Midbrain (tissue), 1 donor: ENCODE data around the gene KRTAP2-2.

ENCODE experiments used
- DNase-seq: peaks from one replicate; lab custom pipeline; 2025; lab: John Stamatoyannopoulos, UW

Gene KRTAP2-2

DNA sequence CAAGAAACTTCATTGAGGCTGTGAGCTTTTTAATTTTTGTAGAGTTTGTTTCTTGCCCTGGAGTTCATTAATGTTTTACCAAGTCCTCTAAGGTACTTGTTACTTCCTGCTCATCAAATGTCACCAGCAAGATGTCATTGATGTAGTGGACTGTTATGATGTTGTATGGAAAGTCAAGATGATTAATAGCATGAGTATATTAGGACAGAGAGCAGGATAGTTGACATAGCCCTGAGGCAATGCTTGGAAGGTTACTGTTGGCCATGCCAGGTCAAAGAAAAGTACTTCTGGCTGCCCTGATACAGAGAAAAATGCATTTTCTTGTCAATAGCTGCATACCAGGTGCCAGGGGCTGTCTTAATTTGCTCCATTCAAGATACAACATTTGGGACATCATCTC, 34.7 kb downstream of the KRTAP2-2 start:
- DNase-seq, result no peak

DNA sequence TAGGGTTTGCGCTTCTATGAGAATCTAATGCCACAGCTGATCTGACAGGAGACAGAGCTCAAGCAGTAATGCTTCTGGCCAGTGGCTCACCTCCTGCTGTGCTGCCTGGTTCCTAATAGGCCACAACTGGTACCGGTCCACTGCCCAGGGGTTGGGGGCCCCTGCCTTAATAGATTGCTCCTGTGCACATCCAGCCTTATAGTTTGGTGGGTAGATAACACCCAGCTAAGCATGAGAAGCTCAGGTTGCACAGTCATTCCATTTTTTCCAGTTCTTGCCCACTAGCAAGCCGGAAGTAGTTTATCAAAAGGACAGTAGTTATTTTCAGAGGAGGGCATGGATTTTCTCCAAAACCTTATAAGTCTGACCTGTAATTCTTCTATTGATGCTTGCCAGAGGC, 35.6 kb downstream of the KRTAP2-2 start:
- DNase-seq, result no peak

DNA sequence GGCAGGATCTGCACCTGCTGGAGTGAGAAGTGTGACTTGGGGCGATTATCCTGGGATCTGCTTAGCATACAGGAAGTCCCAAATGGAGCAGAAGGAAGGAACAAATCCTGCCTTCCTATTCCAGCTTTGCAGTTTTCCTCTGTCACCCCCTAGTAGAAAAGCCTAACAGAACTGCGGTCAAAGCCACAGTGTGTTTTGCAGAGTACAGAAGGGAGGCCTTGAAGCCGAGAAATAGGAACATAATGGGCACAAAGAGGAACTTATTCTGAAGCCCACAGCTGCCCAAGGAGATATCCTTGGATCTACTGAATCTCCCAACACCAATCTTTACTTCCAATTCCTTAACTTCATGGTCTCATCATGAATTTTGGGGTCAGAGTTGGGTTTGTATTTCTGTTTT, 36.5 kb downstream of the KRTAP2-2 start:
- no peak for DNase-seq

DNA sequence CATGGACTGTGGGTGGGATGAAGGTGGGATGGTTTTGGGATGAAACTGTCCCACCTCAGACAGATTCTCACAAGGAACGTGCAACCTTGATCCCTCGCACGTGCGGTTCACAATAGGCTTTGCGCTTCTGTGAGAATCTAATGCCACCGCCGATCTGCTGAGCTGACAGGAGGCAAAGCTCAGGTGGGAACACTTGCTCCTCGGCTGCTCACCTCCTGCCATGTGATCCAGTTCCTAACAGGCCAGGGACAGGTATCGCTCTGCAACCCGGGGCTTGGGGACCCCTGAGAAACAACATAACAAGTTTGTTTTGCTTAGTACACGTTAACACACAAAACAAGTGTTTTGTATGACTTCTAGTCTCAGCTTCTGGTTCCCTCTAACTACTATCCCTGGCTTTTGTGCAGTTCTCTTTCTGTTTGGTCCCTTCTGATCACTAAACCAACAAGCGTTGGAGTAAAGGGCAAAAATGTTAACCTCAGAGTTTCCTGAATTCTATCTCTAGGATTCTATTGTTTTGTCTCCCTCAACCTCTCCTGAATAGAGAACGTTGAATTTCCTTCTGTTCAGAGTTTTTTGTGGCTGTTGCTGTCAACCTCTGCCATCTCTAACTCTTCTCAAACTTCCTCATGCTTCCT, 38.3 kb downstream of the KRTAP2-2 start:
- no peak for DNase-seq

DNA sequence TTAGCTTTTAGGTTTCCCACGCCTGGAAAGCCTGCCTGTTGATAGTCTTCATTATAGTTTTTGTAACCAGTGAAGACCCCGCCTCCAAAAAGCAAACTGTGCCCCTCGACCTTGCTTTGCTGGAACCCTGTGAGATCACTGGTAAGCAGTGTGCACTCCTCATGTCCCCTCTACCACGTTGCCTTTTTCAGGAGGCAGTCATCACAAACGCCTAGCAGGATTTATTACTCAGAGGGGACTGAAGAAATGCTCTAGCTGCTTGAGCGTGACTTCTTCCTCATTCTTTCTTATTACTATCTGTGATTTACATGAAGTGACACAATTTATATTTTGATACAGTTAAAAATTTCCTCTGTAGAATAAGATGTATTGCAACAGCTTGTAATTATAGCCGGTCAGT, 39.6 kb downstream of the KRTAP2-2 start:
- DNase-seq, result no peak

DNA sequence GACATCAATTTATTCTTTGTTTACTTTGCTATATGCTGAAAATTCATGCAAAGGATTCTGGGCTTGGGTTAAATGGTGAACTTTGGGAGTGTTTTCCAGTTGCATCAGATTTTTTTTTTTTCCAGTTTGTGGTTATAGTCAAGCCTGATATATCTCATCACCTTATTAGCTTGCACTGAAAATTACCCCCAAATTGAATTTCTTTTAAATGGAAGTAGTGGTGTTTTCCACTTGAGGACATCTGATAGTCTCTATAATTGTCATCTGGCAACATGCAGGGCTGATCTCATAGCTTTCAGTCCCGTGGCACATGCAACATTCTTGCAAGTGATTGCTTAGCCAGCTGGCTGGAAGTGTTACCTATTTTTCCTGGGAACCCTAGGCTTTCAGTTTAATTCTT, 41.4 kb downstream of the KRTAP2-2 start:
- no peak for DNase-seq

DNA sequence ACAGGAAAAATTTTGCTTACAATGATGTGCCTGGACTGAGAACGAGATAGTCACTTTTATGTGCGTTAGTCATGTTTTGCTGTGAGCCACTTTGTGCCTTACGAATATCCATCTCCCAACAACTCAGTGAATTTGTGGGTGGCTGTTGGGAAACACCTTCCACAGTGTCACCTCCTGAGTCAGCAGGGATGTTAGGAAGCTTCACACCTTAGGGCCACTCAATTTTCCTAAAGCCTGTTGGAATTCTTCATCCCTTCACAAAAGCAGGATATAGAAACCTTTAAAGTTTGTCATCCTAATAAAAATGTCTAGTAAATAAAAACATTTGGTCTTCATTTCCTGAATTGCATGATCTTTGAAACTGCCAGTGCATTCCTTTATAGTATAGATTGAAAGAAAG, 41.8 kb downstream of the KRTAP2-2 start:
- DNase-seq, result no peak

DNA sequence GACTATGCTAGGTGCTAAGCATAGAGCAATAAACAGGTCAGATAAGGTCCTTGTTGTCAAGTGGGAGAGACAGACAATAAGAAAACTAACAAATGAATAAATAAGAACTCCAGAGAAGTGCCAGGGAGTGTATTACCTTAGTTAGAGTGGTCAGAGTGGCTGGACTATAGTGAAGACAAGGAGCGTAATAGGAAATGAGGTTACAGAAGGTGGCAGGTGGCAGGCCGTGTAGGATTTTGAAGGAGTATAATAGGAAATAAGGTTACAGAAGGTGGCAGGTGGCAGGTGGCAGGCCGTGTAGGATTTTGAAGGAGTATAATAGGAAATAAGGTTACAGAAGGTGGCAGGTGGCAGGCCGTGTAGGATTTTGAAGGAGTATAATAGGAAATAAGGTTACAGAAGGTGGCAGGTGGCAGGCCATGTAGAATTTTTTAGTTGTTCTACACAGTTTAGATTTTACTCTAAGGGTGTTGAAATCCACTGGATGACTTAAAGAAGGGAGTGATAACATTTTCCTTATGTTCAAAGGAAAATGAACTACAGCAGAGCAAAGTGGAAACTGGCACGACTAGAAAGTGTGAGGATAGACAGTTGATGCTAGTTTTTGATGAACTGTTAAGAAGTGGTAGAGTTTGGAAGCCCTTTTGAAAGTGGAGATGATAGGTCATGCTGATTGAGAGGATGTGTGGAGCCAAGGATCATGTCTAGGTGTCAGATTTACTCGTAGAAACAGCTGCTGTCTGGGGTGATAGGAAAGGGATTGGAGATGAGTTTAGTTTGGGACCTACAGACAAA, 42.5 kb downstream of the KRTAP2-2 start:
- no peak for DNase-seq

DNA sequence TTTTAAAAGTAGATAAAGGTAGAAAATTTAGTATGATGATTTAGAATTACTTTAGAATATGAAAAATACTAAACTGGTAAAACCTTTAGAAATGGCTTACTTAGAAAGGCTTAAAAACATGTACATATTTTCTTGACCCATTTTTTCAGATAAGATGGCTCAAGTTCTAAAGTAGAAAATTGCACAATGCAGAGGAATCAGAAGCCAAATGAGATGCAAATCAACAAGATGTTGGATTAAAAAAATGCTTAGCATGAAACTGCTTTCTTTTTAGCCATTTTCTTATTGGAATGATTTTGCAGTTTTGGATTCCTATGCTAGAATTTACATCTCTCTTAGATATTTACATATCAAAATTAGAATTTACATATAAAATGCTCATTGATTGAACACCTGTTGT, 44.6 kb downstream of the KRTAP2-2 start:
- no peak for DNase-seq

DNA sequence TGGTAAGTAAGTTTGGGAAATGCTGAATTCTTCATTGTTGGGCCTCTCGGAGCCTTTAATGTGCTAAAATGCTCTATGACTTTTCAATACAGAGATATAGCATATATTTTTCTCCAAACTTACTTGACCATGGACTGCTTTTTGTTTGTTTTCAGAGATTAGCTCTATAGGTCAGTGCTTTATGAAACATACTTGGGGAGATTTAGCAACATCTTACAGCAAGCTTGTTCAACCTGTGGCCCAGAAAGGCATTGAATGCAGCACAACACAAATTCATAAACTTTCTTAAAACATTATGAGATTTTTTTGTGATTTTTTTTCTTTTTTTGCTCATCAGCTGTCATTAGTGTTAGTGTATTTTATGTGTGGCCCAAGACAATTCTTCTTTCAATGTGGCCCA, 45.1 kb downstream of the KRTAP2-2 start:
- DNase-seq, result no peak

DNA sequence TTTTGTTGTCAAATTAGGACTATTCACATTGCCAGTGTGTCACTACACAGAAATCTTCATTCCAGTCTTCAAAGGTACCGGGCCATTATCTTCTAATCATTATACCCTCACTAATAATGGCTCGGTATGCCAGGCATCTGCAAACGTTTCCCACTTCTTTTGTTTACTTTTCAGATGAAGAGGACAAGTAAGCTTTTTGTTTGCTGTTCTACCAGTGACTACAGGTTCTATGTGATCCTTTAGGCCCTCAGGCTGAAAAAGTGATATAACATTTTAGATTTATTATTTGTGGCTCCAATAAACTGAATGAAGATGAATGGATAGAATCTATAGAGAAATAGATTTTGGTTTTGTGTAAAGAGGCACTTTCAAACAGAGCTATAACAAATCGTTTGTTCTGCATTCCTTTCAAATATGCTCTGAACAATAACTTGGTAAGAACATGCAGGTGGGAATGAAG, 45.7 kb downstream of the KRTAP2-2 start:
- no peak for DNase-seq

DNA sequence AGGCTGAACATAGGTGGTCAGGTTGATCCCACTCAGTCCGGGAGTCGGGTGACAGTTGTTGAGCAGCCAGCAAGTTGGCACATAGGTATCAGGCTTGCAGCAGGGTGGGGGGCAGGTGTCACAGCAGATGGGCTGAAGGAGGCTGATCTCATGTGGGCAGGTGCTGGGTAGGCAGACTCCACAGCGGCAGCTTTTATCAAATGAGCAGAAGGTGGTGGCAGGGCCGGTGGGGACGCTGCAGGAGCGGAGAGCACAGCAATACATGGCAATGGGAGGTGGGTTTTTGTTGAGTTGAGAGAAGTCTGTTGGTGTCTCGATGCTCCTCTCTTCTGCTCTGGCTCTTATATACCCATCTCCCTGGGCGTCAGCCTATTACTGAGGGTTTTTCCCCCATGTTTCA, 46.2 kb downstream of the KRTAP2-2 start, which contains the start of gene KRTAP3-1:
Gene KRTAP3-1 (minus strand): TSS at position 318 of the 400 bp plus-strand sequence. CDS start 54 bp downstream, at position 264.
- DNase-seq, result no peak
